ENCODE data around the gene PTK7.

PTK7 gene

GRCh38 chr6:43055966-43056365 lies 20.1 kb upstream of the PTK7 start:
- no peak overlapping the region for H3K4me3 ChIP-seq (ENCODE audit: low read depth, low read length)
- TF ChIP-seq POLR2A (IDR thresholded peaks at IDR 0.05; ENCODE audit: extremely low read depth, insufficient read length) (no peak), MYC (IDR thresholded peaks at IDR 0.05; ENCODE audit: low read depth, low read length) (no peak), CTCF (IDR thresholded peaks at IDR 0.05; ENCODE audit: low read depth, low read length) (no peak)
- no peak for DNase-seq (ENCODE audit: low read depth)

GRCh38 chr6:43058531-43058930 lies 17.6 kb upstream of the PTK7 start:
- TF ChIP-seq POLR2A (IDR thresholded peaks at IDR 0.05; ENCODE audit: extremely low read depth, insufficient read length), result no peak
- TF ChIP-seq CTCF (IDR thresholded peaks at IDR 0.05; ENCODE audit: low read depth, low read length), result no peak
- no peak for TF ChIP-seq MYC (IDR thresholded peaks at IDR 0.05; ENCODE audit: low read depth, low read length)
- no peak for TF ChIP-seq MAX (IDR thresholded peaks at IDR 0.05; ENCODE audit: low read depth, low read length)
- peak overlapping the region; percentile 99 for H3K4me3 ChIP-seq (ENCODE audit: low read depth, low read length)
- DNase-seq (ENCODE audit: low read depth), result peak; percentile 49

- peak; percentile 99 for DNase-seq (ENCODE audit: low read depth)
- TF ChIP-seq CTCF (IDR thresholded peaks at IDR 0.05; ENCODE audit: low read depth, low read length) (no peak), POLR2A (IDR thresholded peaks at IDR 0.05; ENCODE audit: extremely low read depth, insufficient read length) (peak; percentile 84), MAX (IDR thresholded peaks at IDR 0.05; ENCODE audit: low read depth, low read length) (peak; percentile 70; the same call in 1 of the 2 replicates), MYC (IDR thresholded peaks at IDR 0.05; ENCODE audit: low read depth, low read length) (peak; percentile 72)
- H3K4me3 ChIP-seq (ENCODE audit: low read depth, low read length), result peak within 1 kb of the TSS; percentile 99
Observed at GRCh38 chr6:43059168-43060033, 16.7 kb upstream of the PTK7 start, which contains the start of the genes KLC4 and MRPL2. Gene KLC4, plus strand, starts transcription at chr6:43059631. Its CDS starts 1,705 bp downstream, at chr6:43061336. Gene MRPL2, minus strand, starts transcription at chr6:43059434. Its CDS starts 53 bp downstream, at chr6:43059381.

GRCh38 chr6:43060034-43060754 lies 15.9 kb upstream of the PTK7 start:
- no peak for DNase-seq (ENCODE audit: low read depth)
- peak overlapping the region; percentile 99 for H3K4me3 ChIP-seq (ENCODE audit: low read depth, low read length)
- TF ChIP-seq MAX (IDR thresholded peaks at IDR 0.05; ENCODE audit: low read depth, low read length) (no peak), MYC (IDR thresholded peaks at IDR 0.05; ENCODE audit: low read depth, low read length) (0 out of 2 replicates have a peak, but pooled peaks have one; percentile 30)

- H3K4me3 ChIP-seq (ENCODE audit: low read depth, low read length), result no peak overlapping the region
- no peak for DNase-seq (ENCODE audit: low read depth)
- no peak for TF ChIP-seq POLR2A (IDR thresholded peaks at IDR 0.05; ENCODE audit: extremely low read depth, insufficient read length)
- TF ChIP-seq CTCF (IDR thresholded peaks at IDR 0.05; ENCODE audit: low read depth, low read length), result no peak
- TF ChIP-seq MAX (IDR thresholded peaks at IDR 0.05; ENCODE audit: low read depth, low read length), result no peak
- TF ChIP-seq MYC (IDR thresholded peaks at IDR 0.05; ENCODE audit: low read depth, low read length), result no peak
Observed at GRCh38 chr6:43060755-43061633, 15.1 kb upstream of the PTK7 start.

Measured in NB4 (cell line).